Astrocyte of the cerebellum (primary cell): ENCODE results near the gene ZNF26.

Source experiments
- DNase-seq: peaks from one replicate; pipeline ENCODE4 v3.0.0-alpha.2; 2011; ENCODE audit warnings: low read depth
- H3K4me3 ChIP-seq: 2 replicates; pipeline ENCODE4 v1.5.1; 2011; ENCODE audit warnings: mild to moderate bottlenecking, low read depth, low read length, moderate library complexity
- in situ Hi-C: cut with HindIII; loops from 2 replicates; pipeline ENCODE4 v1.10.0; 2017; ENCODE audit warnings: low sequenced_read_pairs
- TF ChIP-seq, protein P1 (sequence below): IDR thresholded peaks from 2 replicates; pipeline ENCODE4 v1.5.1; 2012; ENCODE audit warnings: low read length, low read depth, moderate library complexity, mild to moderate bottlenecking; ENCODE audit errors: missing control alignments

The ZNF26 gene

DNA sequence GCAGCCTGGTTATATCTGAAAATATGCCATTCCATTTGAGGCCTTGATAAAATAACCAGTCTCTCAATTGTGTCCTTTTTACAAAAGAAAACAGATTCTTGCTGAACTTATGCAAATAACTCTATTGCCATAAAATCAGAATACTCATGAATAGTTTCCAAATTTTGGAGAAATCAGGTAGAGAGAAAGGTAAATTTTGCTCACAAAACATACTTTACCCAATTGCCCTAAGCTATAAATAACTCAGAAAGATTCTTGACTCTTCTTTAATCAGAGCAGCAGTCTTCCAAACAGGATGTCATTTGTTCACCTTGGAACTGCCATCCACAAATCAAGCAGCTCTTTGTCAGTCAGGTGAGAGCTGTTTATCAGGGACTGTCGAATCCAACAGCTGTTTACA lies 12.6 kb downstream of the ZNF26 start:
- TF ChIP-seq, protein P1, sequence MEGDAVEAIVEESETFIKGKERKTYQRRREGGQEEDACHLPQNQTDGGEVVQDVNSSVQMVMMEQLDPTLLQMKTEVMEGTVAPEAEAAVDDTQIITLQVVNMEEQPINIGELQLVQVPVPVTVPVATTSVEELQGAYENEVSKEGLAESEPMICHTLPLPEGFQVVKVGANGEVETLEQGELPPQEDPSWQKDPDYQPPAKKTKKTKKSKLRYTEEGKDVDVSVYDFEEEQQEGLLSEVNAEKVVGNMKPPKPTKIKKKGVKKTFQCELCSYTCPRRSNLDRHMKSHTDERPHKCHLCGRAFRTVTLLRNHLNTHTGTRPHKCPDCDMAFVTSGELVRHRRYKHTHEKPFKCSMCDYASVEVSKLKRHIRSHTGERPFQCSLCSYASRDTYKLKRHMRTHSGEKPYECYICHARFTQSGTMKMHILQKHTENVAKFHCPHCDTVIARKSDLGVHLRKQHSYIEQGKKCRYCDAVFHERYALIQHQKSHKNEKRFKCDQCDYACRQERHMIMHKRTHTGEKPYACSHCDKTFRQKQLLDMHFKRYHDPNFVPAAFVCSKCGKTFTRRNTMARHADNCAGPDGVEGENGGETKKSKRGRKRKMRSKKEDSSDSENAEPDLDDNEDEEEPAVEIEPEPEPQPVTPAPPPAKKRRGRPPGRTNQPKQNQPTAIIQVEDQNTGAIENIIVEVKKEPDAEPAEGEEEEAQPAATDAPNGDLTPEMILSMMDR = no peak
- H3K4me3 ChIP-seq = no peak overlapping the region
- DNase-seq = no peak
- in situ Hi-C loops = no loop called here

DNA sequence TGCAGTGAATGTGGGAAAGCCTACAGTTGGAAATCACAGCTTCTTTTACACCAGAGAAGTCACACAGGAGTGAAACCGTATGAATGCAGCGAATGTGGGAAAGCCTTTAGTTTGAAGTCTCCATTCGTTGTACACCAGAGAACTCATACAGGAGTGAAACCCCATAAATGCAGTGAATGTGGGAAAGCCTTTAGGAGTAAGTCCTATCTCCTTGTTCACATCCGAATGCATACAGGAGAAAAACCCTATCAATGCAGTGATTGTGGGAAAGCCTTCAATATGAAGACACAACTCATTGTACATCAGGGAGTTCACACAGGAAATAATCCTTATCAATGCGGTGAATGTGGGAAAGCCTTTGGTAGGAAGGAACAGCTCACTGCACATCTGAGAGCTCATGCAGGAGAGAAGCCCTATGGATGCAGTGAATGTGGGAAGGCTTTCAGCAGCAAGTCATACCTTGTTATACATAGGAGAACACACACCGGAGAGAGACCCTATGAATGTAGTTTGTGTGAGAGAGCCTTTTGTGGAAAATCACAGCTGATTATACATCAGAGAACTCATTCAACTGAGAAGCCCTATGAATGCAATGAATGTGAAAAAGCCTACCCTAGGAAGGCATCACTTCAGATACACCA lies 24.6 kb downstream of the ZNF26 start:
- in situ Hi-C loops = no loop called here
- no peak overlapping the region for H3K4me3 ChIP-seq
- TF ChIP-seq, protein P1 = no peak
- no peak for DNase-seq

DNA sequence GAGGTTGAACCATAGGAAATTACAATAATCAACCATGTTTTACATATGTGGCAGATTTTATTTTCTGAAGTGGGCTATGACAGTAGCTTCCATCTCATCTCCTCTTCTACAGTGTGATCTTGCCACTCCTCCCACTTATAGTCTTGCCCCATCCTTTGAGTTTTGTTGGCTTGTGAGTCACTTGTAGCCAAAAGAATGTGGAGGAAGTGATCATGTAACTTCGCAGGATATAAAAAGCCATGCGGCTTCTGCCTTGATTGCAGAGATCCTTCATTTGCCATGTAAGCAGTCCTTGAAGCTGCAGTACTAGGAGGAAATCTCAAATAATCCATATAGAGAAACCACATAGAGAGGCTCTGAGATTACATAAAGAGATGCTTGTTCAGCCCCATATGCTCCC lies 37.4 kb downstream of the ZNF26 start:
- no peak for DNase-seq
- H3K4me3 ChIP-seq = no peak overlapping the region
- in situ Hi-C loops = no loop called here
- TF ChIP-seq, protein P1 = no peak

DNA sequence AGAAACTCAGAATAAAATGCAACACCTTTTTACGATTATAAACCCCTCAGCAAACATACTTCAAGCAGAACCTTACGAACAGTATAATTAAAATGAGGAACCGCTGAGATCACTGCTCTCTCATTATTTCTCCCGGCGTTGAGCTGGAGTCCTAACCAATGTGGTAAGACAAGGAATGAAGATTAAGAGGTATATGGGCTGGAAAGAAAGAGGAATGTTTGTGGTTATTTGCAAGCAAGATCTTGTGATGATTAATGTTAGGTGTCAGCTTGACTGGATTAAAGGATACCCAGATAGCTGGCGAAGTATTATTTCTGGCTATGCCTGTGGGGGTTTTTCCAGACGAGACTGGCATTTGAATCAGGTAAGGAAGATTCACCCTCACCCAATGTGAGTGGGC lies 40.8 kb downstream of the ZNF26 start:
- DNase-seq = no peak
- TF ChIP-seq, protein P1 = no peak
- H3K4me3 ChIP-seq = no peak overlapping the region
- in situ Hi-C loops = no loop called here

DNA sequence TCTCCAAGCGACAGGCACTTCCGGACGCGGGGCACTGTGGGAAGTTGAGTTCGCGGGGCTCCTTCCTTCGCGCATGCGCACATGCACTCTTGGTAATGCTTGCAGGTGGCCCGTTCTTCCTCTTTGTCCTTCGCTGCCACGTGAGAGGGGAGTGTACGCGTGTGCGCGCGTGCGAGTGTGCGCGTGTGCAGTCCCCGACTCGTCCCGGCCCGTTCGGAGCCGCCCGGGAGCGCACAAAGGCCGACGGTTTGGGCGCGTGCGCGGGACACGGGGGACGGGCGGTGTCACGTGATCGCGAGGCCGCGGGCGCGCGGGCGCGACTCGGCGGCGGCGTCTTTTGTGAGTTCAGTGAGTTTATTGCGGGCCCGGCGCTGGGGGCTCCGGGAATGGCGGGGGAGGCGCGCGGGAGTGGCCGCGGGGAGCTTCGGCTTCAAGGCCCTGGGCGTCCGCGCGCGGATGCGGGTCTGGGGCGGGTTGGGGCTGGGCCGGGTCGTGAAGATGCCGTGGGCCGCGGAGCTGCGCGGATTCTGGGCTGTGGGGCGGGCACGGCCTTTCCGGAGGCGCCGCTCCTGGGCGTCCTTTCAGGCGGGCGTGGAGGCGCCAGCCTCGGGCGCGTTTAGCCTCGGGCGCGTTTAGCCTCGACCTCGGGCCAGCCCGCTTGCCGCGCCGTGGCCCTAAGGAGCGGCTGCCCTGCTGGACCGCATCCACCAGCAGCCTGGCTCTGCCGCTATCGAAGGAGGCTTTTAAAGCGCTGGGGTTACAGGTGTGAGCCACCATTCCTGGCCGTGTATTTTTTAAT lies 51.2 kb downstream of the ZNF26 start, which contains the start of gene ZNF84:
Gene ZNF84 (plus strand): TSS at position 303 of the 799 bp plus-strand sequence. CDS start 3,959 bp downstream, outside the sequence.
- peak; percentile 96 for DNase-seq
- in situ Hi-C loops = no loop called here
- TF ChIP-seq, protein P1 = no peak
- H3K4me3 ChIP-seq = peak within 1 kb of the TSS; percentile 73

DNA sequence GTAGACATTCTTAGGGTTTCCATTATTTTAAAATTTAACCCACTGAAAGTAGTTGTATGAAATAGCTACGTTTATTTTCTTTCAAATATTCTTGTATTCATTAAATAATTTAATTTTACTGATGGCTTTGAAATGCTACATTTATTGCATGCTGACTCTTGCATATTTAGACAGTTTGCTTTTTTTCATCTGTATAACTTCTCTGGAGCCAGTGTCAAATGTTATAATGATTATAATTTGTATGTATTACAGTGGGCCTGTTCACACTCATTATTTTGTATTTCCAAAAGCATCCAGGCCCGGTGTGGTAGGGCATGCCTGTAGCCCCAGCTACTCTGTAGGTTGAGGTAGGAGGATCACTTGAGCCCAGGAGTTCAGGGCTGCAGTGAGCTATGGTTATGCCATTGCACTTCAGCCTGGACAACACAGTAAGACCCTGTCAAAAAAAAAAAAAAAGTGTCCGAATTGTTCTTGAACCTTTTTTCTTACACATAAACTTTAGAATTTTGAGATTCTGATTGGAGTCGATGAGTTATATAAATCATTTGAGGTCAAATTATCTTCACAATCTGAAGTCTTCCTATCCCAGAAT lies 52.0 kb downstream of the ZNF26 start:
- peak overlapping the region; percentile 73 for H3K4me3 ChIP-seq
- DNase-seq = no peak
- in situ Hi-C loops = no loop called here
- TF ChIP-seq, protein P1 = no peak
